Neural crest cell (in vitro differentiated cells): Measurements from ENCODE around the gene ZNF688. TPM values are rescaled to one million over a fixed set of nuclear protein-coding genes. Genes with fewer than 3 reads are reported as not detected.

Experiments
- DNase-seq: peaks from one replicate; pipeline ENCODE4 v3.0.0; 2021; ENCODE audit warnings: low read depth, mixed read lengths, low spot score
- H3K27ac Mint-ChIP-seq: one replicate; pipeline ENCODE4 v1.8.0; 2021; ENCODE audit warnings: mild to moderate bottlenecking, mixed read lengths; ENCODE audit not compliant: unreplicated experiment
- H3K27me3 Mint-ChIP-seq: 2 replicates; pipeline ENCODE4 v1.8.0; 2021; ENCODE audit warnings: low read depth, mild to moderate bottlenecking, mixed read lengths
- H3K36me3 Mint-ChIP-seq: 2 replicates; pipeline ENCODE4 v1.8.0; 2021; ENCODE audit warnings: low read depth, mild to moderate bottlenecking, mixed read lengths
- H3K4me1 Mint-ChIP-seq: 2 replicates; pipeline ENCODE4 v1.8.0; 2021; ENCODE audit warnings: mixed read lengths
- H3K4me3 Mint-ChIP-seq: one replicate; pipeline ENCODE4 v1.8.0; 2021; ENCODE audit warnings: mild to moderate bottlenecking, mixed read lengths
- H3K9me3 Mint-ChIP-seq: 2 replicates; pipeline ENCODE4 v1.8.0; 2021; ENCODE audit warnings: mixed read lengths
- CTCF ChIP-seq: fragments of 200-600 bp; sonication (generic); conservative IDR thresholded peaks from 2 replicates; pipeline ENCODE4 v1.5.0; 2021; ENCODE audit warnings: antibody characterized with exemption, mild to moderate bottlenecking
- total RNA-seq: library from RNA; stranded (reverse); gene quantifications from 2 replicates; pipeline ENCODE4 v1.2.1, GENCODE V29; 2021

The ZNF688 gene
- total RNA-seq, 1 donor from 2014 or later: 13.4 TPM

GRCh38 chr16:30603945-30604315 lies 32.4 kb upstream of the ZNF688 start:
- no peak overlapping the region for H3K27ac Mint-ChIP-seq
- no peak for TF ChIP-seq CTCF
- H3K4me1 Mint-ChIP-seq: peaks cover 3% of the 10 kb centered on the region
- no peaks in the 10 kb centered on the region for H3K27me3 Mint-ChIP-seq
- H3K36me3 Mint-ChIP-seq: peaks cover 26% of the 10 kb centered on the region
- H3K4me3 Mint-ChIP-seq: no peak overlapping the region
- H3K9me3 Mint-ChIP-seq: no peaks in the 10 kb centered on the region
- DNase-seq: no peak

- no peak for TF ChIP-seq CTCF
- Mint-ChIP-seq H3K4me3 (no peak overlapping the region), H3K36me3 (peaks cover 29% of the 10 kb centered on the region), H3K27ac (peak overlapping the region; percentile 13), H3K9me3 (no peaks in the 10 kb centered on the region), H3K27me3 (no peaks in the 10 kb centered on the region), H3K4me1 (peaks cover 5% of the 10 kb centered on the region)
- DNase-seq: no peak
Measured at GRCh38 chr16:30602616-30603277, 31.2 kb upstream of the ZNF688 start.

GRCh38 chr16:30601966-30602365 lies 30.5 kb upstream of the ZNF688 start:
- H3K9me3 Mint-ChIP-seq: no peaks in the 10 kb centered on the region
- H3K4me1 Mint-ChIP-seq: peaks cover 5% of the 10 kb centered on the region
- no peak overlapping the region for H3K4me3 Mint-ChIP-seq
- no peak for TF ChIP-seq CTCF
- no peak for DNase-seq
- H3K27me3 Mint-ChIP-seq: no peaks in the 10 kb centered on the region
- H3K36me3 Mint-ChIP-seq: peaks cover 29% of the 10 kb centered on the region
- no peak overlapping the region for H3K27ac Mint-ChIP-seq

DNA sequence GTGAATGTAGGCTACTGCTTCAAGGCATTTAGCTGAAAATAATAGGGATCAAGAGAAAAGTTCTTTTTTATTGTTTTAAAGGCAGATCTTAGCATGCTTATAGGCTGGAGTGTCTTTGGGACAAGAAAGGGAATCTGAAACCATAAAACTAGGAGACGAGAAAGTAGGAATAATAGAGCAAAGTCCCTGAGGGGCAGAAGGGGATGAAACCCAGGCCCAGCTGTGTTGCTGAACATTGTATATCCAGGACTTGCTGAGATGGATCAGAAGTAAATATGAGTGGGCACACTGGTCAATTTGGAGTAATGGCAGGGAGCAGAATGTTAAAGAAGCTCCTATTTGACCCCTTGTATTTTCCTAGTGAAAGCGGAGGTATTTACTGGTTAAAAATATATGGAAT lies 29.4 kb upstream of the ZNF688 start:
- no peak for DNase-seq
- no peak for TF ChIP-seq CTCF
- no peak overlapping the region for H3K27ac Mint-ChIP-seq
- H3K4me3 Mint-ChIP-seq: no peak overlapping the region
- H3K36me3 Mint-ChIP-seq: peaks cover 26% of the 10 kb centered on the region
- H3K27me3 Mint-ChIP-seq: no peaks in the 10 kb centered on the region
- H3K4me1 Mint-ChIP-seq: peaks cover 5% of the 10 kb centered on the region
- no peaks in the 10 kb centered on the region for H3K9me3 Mint-ChIP-seq

- Mint-ChIP-seq H3K4me1 (peaks cover 5% of the 10 kb centered on the region), H3K27me3 (no peaks in the 10 kb centered on the region), H3K9me3 (no peaks in the 10 kb centered on the region), H3K27ac (no peak overlapping the region), H3K4me3 (no peak overlapping the region), H3K36me3 (peaks cover 24% of the 10 kb centered on the region)
- TF ChIP-seq CTCF: no peak
- no peak for DNase-seq
Measured at GRCh38 chr16:30600215-30600614, 28.7 kb upstream of the ZNF688 start.
